ENCODE results near the gene TM9SF4.

TM9SF4 gene

GRCh38 chr20:32205843-32206759, 96.6 kb downstream of the TM9SF4 start:
- no peak for TF ChIP-seq CTCF (IDR thresholded peaks at IDR 0.05; ENCODE audit: low read depth, low read length)
- H3K4me3 ChIP-seq (ENCODE audit: low read depth, low read length) = peak overlapping the region; percentile 100

DNA sequence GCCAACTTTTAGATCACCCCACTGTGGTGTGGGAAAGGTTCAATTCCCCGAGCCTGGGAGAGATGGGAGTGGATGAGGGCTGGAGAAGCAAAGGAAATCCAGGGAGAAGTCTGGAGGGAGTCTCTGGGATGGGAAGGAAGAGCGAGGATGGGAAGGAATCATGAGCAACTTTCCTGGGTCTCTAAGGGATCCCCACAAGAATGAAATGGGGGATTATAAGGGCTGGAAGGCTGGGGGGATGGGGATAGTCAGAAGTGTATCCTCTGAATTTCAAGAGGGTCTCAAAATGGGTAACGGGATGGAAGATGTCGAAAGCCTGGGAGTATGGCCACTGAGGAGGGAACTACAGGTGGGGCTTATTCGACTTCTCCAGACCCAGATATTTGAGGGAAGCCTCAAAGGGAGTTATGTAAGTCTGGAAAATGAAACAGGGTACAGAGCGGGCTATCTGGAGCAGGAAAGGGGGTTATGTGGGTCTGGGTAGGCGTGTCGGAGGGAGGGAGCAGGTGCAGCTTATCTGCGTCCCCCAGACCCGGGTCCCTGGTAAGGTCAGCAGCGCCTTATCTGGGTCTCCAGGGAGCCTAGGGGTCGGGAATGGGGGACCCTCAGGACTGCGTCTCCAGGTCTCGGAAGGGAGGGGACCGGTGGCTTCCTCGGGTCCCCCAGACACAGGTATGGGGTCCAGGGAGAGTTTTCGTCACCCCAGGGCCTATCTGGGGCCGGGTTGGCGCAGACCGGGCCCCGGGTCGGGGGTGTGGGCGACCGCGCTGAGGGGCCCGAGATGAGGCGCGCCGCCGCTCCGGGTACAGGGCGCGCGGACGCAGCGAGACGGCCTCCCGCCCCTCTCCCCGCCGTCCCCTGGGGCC, 97.5 kb downstream of the TM9SF4 start:
- TF ChIP-seq CTCF (IDR thresholded peaks at IDR 0.05; ENCODE audit: low read depth, low read length) = no peak

GRCh38 chr20:32207626-32208498, 98.3 kb downstream of the TM9SF4 start, which contains the start of the genes PLAGL2 and POFUT1:
Gene PLAGL2, minus strand, starts transcription at chr20:32207743. Its CDS starts 5,565 bp downstream, at chr20:32202178.
Gene POFUT1, plus strand, starts transcription at chr20:32207880. Its CDS starts 62 bp downstream, at chr20:32207942.
- peak within 1 kb of the TSS; percentile 100 for H3K4me3 ChIP-seq (ENCODE audit: low read depth, low read length)
- 0 out of 2 replicates have a peak, but pooled peaks have one; percentile 14 for TF ChIP-seq CTCF (IDR thresholded peaks at IDR 0.05; ENCODE audit: low read depth, low read length)

More for the DNA sequence above, 97.5 kb downstream of the TM9SF4 start:
- H3K4me3 ChIP-seq (ENCODE audit: low read depth, low read length) = peak overlapping the region; percentile 100

GRCh38 chr20:32208499-32209154, 99.1 kb downstream of the TM9SF4 start:
- H3K4me3 ChIP-seq (ENCODE audit: low read depth, low read length) = peak overlapping the region; percentile 100
- TF ChIP-seq CTCF (IDR thresholded peaks at IDR 0.05; ENCODE audit: low read depth, low read length) = no peak

DNA sequence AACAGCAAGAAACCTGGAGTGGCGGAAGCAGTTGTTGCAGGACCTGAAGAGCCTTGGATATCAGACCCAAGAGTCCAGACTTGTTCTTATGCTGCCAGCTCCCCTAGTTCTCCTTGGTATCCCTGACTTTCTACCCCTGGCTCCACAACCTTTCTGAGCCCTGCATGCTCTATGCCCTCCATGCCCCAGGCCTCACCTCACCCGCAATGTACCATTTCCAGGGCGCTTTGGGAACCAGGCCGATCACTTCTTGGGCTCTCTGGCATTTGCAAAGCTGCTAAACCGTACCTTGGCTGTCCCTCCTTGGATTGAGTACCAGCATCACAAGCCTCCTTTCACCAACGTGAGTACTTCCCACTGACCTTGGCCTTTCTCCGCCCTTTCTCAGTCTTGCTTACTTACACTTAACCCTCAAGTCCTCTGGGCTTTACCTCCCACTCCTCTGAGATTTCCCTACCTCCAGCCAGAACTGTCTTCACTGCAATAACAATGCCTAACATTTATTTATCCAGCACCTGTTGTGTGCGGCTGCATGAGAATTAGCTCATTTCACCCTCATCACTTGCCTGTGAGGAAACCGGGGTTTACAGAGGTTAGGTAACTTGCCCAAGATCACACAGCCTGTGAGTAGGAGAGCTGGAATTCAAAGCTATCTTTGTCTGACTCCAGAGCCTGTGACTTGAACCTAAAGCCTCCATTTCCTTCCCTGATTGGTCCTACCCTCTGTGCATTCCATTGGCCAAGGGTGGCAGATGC, 100.5 kb downstream of the TM9SF4 start:
- no peak for TF ChIP-seq CTCF (IDR thresholded peaks at IDR 0.05; ENCODE audit: low read depth, low read length)
- no peak overlapping the region for H3K4me3 ChIP-seq (ENCODE audit: low read depth, low read length)

Data from WI38 (cell line).